Caco-2 (cell line): Measurements from ENCODE around the gene DOCK9. TPM values are rescaled to one million over a fixed set of nuclear protein-coding genes. Genes with fewer than 3 reads are reported as not detected.
A peak's percentile ranks its signal among the peaks of the same experiment; 100 is the strongest.

ENCODE experiments used
- BruUV-seq: library from RNA; stranded (reverse); fragments of 400-500 nt; replicated peaks from 2 replicates; lab custom pipeline; 2021; lab: Mats Ljungman, UMichigan
- CTCF ChIA-PET: fragments of 300-600 bp; sonication (Branson Sonifier 250); formaldehyde crosslinking; loops from one replicate; lab custom pipeline; 2022; ENCODE audit warnings: antibody characterized with exemption; lab: Charles Lee
- POLR2A ChIA-PET: fragments of 300-600 bp; sonication (Branson Sonifier 250); formaldehyde crosslinking; loops from one replicate; lab custom pipeline; 2022; ENCODE audit warnings: antibody characterized with exemption; lab: Charles Lee
- DNase-seq, 2 experiments: peaks; one replicate each; pipeline versions ENCODE4 v3.0.0 to v3.0.0-alpha.2; 2020 to 2022
- H3K27me3 ChIP-seq: replicated peaks from 2 replicates; pipeline ENCODE4 v1.6.0; 2011; ENCODE audit warnings: low read length; ENCODE audit not compliant: control insufficient read depth, insufficient read depth
- H3K36me3 ChIP-seq: 2 replicates; pipeline ENCODE4 v1.5.1; 2011; ENCODE audit warnings: low read length; ENCODE audit not compliant: control insufficient read depth, insufficient read depth
- H3K4me1 ChIP-seq: fragments of 250-450 bp; sonication (Bioruptor Pico); 2 replicates; pipeline ENCODE4 v1.5.1; 2020; ENCODE audit warnings: mild to moderate bottlenecking
- H3K4me3 ChIP-seq: 2 replicates; pipeline ENCODE4 v1.5.1; 2011; ENCODE audit warnings: low read depth, mild to moderate bottlenecking, control low read depth, low read length
- H3K9me3 ChIP-seq: fragments of 250-450 bp; sonication (Bioruptor Pico); 2 replicates; pipeline ENCODE4 v1.5.1; 2020; ENCODE audit warnings: mild to moderate bottlenecking, moderate library complexity
- H3K27ac Mint-ChIP-seq: one replicate; pipeline ENCODE4 v1.8.0; 2022; ENCODE audit warnings: mixed read lengths; ENCODE audit not compliant: unreplicated experiment
- H3K27me3 Mint-ChIP-seq: one replicate; pipeline ENCODE4 v1.8.0; 2022; ENCODE audit warnings: mixed read lengths; ENCODE audit not compliant: insufficient read depth, unreplicated experiment
- H3K36me3 Mint-ChIP-seq: one replicate; pipeline ENCODE4 v1.8.0; 2022; ENCODE audit warnings: mild to moderate bottlenecking, mixed read lengths; ENCODE audit not compliant: insufficient read depth, unreplicated experiment
- H3K4me1 Mint-ChIP-seq: one replicate; pipeline ENCODE4 v1.8.0; 2022; ENCODE audit warnings: low read depth, mixed read lengths; ENCODE audit not compliant: unreplicated experiment
- H3K4me3 Mint-ChIP-seq: one replicate; pipeline ENCODE4 v1.8.0; 2022; ENCODE audit warnings: mild to moderate bottlenecking, moderate library complexity, mixed read lengths; ENCODE audit not compliant: unreplicated experiment
- H3K9me3 Mint-ChIP-seq: one replicate; pipeline ENCODE4 v1.8.0; 2022; ENCODE audit warnings: mixed read lengths; ENCODE audit not compliant: unreplicated experiment
- CTCF ChIP-seq, 2 experiments: fragments of 200-600 bp in 1 of 2; IDR thresholded peaks; 1 replicate in 1 of 2; 2 replicates in 1 of 2; pipeline versions ENCODE4 v1.5.1 to v1.8.0; 2011 to 2022; ENCODE audit warnings: antibody characterized with exemption in 1 of 2, control low read depth in 1 of 2, inconsistent platforms in 1 of 2, low read depth in 1 of 2, low read length in 1 of 2, mild to moderate bottlenecking in 1 of 2, moderate library complexity in 1 of 2; ENCODE audit not compliant: insufficient read depth in 1 of 2, severe bottlenecking in 1 of 2, unreplicated experiment in 1 of 2
- intact Hi-C: fragments of 100-400 bp; cut with micrococcal nuclease; formaldehyde crosslinking; loops from one replicate; pipeline ENCODE4 v1.10.0; 2022; ENCODE audit not compliant: unreplicated experiment
- total RNA-seq: library from RNA; stranded (reverse); gene quantifications from 2 replicates; pipeline ENCODE4 v1.2.3, GENCODE V29; 2022

DOCK9 gene
- total RNA-seq, 1 experiment from 2014 or later: 260 TPM

- POLR2A ChIA-PET: interaction anchor here (0.8 kb wide), 1 partner anchor 110 kb away, joined by 3 read pairs; no protein-coding TSS in a partner anchor
- Histone ChIP-seq H3K27me3 (no peaks in the 10 kb centered on the region), H3K4me3 (no peak overlapping the region), H3K4me1 (peaks cover 42% of the 10 kb centered on the region), H3K36me3 (no peaks in the 10 kb centered on the region), H3K9me3 (0 out of 2 replicates have a peak, but pooled peaks cover 4% of the 10 kb centered on the region)
- H3K9me3 Mint-ChIP-seq: no peaks in the 10 kb centered on the region
- H3K27me3 Mint-ChIP-seq: no peaks in the 10 kb centered on the region
- H3K36me3 Mint-ChIP-seq: peaks cover 12% of the 10 kb centered on the region
- no peak for DNase-seq
- H3K4me1 Mint-ChIP-seq: peaks cover 28% of the 10 kb centered on the region
- CTCF ChIA-PET: interaction anchor here (1.2 to 1.5 kb wide), 2 partner anchors 9 to 24 kb away, joined by 4 to 5 read pairs; no protein-coding TSS in a partner anchor
- peak overlapping the region; percentile 96 for H3K27ac Mint-ChIP-seq
- intact Hi-C loops: loop anchor here (5.0 to 10.0 kb wide), 2 partner anchors 33 to 201 kb away; partner anchors contain the start of gene STK24
- no TSS peak for BruUV-seq
- H3K4me3 Mint-ChIP-seq: no peak overlapping the region
- TF ChIP-seq CTCF (IDR thresholded peaks at IDR 0.05; ENCODE audit: insufficient read depth in 1 of 2, low read depth in 1 of 2, low read length in 1 of 2, severe bottlenecking in 1 of 2, unreplicated experiment in 1 of 2): no peak
Observed at GRCh38 chr13:98775386-98775785, 202.5 kb downstream of the DOCK9 start.

- BruUV-seq: no TSS peak
- ChIA-PET CTCF (interaction anchor here (1.5 kb wide), 1 partner anchor 8 kb away, joined by 4 read pairs; no protein-coding TSS in a partner anchor), POLR2A (interaction anchor here (0.8 kb wide), 1 partner anchor 109 kb away, joined by 3 read pairs; no protein-coding TSS in a partner anchor)
- Mint-ChIP-seq H3K4me1 (peaks cover 28% of the 10 kb centered on the region), H3K9me3 (no peaks in the 10 kb centered on the region), H3K27me3 (no peaks in the 10 kb centered on the region), H3K4me3 (no peak overlapping the region), H3K36me3 (peaks cover 12% of the 10 kb centered on the region), H3K27ac (peak overlapping the region; percentile 96)
- Histone ChIP-seq H3K36me3 (no peaks in the 10 kb centered on the region), H3K27me3 (no peaks in the 10 kb centered on the region), H3K4me3 (no peak overlapping the region), H3K4me1 (peaks cover 42% of the 10 kb centered on the region), H3K9me3 (0 out of 2 replicates have a peak, but pooled peaks cover 4% of the 10 kb centered on the region)
- no peak for TF ChIP-seq CTCF (IDR thresholded peaks at IDR 0.05; ENCODE audit: insufficient read depth in 1 of 2, low read depth in 1 of 2, low read length in 1 of 2, severe bottlenecking in 1 of 2, unreplicated experiment in 1 of 2)
- intact Hi-C loops: loop anchor here (5.0 to 10.0 kb wide), 2 partner anchors 32 to 200 kb away; partner anchors contain the start of gene STK24
- no peak for DNase-seq
Observed at GRCh38 chr13:98774776-98775175, 203.1 kb downstream of the DOCK9 start.

- no peak for DNase-seq
- CTCF ChIA-PET: no interaction called here
- H3K4me1 ChIP-seq: peaks cover 42% of the 10 kb centered on the region
- POLR2A ChIA-PET: no interaction called here
- H3K27me3 ChIP-seq: no peaks in the 10 kb centered on the region
- no peaks in the 10 kb centered on the region for H3K36me3 ChIP-seq
- Mint-ChIP-seq H3K4me1 (peaks cover 28% of the 10 kb centered on the region), H3K9me3 (peaks cover 8% of the 10 kb centered on the region), H3K4me3 (no peak overlapping the region), H3K27ac (peak overlapping the region; percentile 22), H3K27me3 (no peaks in the 10 kb centered on the region), H3K36me3 (peaks cover 12% of the 10 kb centered on the region)
- 0 out of 2 replicates have a peak, but pooled peaks cover 4% of the 10 kb centered on the region for H3K9me3 ChIP-seq
- intact Hi-C loops: loop anchor here (10.0 kb wide), 1 partner anchor 199 kb away; the partner anchor contains the start of gene STK24
- TF ChIP-seq CTCF (IDR thresholded peaks at IDR 0.05; ENCODE audit: insufficient read depth in 1 of 2, low read depth in 1 of 2, low read length in 1 of 2, severe bottlenecking in 1 of 2, unreplicated experiment in 1 of 2): no peak
- H3K4me3 ChIP-seq: no peak overlapping the region
- BruUV-seq: no TSS peak
Observed at GRCh38 chr13:98773921-98774320, 203.9 kb downstream of the DOCK9 start.
